Measurements from ENCODE around the gene DUS3L.

Gene DUS3L

GRCh38 chr19:5790559-5791520, at the start of gene DUS3L:
Gene DUS3L (minus strand): TSS chr19:5791163. CDS start chr19:5791141, 22 bp downstream.
- H3K4me1 ChIP-seq (ENCODE audit: control insufficient read depth in 5 of 5, insufficient read depth in 5 of 5, low read length in 5 of 5), result peaks cover 3 to 15% (median 7%) of the 10 kb centered on the region in 5 donors

GRCh38 chr19:5839065-5840017, 48.4 kb upstream of the DUS3L start, which contains the start of gene FUT6:
Gene FUT6 (minus strand): TSS chr19:5839702. CDS start chr19:5832567, 7,135 bp downstream.
- H3K27me3 ChIP-seq (ENCODE audit: control insufficient read depth in 5 of 5, insufficient read depth in 4 of 5, low read length in 5 of 5), result peaks cover 3 to 12% (median 9%) of the 10 kb centered on the region in 5 donors
- H3K9ac ChIP-seq (ENCODE audit: low read length in 5 of 5), result peak within 1 kb of the TSS in 1 of 5 donors; percentile 14
- H3K4me1 ChIP-seq (ENCODE audit: control insufficient read depth in 5 of 5, insufficient read depth in 5 of 5, low read length in 5 of 5), result peaks cover 0 to 8% (median 0%) of the 10 kb centered on the region in 5 donors
- H3K36me3 ChIP-seq (ENCODE audit: control insufficient read depth in 5 of 5, insufficient read depth in 5 of 5, low read length in 5 of 5), result no peaks in the 10 kb centered on the region
- no peak within 1 kb of the TSS for H3K4me3 ChIP-seq (ENCODE audit: low read depth in 1 of 5, low read length in 5 of 5)
- H3K9me3 ChIP-seq (ENCODE audit: control insufficient read depth in 5 of 5, low read length in 5 of 5), result no peaks in the 10 kb centered on the region
- H3K27ac ChIP-seq (ENCODE audit: low read depth, low read length), result no peak within 1 kb of the TSS

More at GRCh38 chr19:5790559-5791520, at the start of gene DUS3L:
- Histone ChIP-seq H3K9me3 (ENCODE audit: control insufficient read depth in 5 of 5, low read length in 5 of 5) (no peaks in the 10 kb centered on the region), H3K36me3 (ENCODE audit: control insufficient read depth in 5 of 5, insufficient read depth in 5 of 5, low read length in 5 of 5) (peaks cover 0 to 41% (median 41%) of the 10 kb centered on the region in 5 donors), H3K27me3 (ENCODE audit: control insufficient read depth in 5 of 5, insufficient read depth in 4 of 5, low read length in 5 of 5) (no peaks in the 10 kb centered on the region), H3K4me3 (ENCODE audit: low read depth in 1 of 5, low read length in 5 of 5) (peak within 1 kb of the TSS; percentile 74 to 93 (median 77)), H3K9ac (ENCODE audit: low read length in 5 of 5) (peak within 1 kb of the TSS; percentile 69 to 94 (median 75)), H3K27ac (ENCODE audit: low read depth, low read length) (peak within 1 kb of the TSS; percentile 92)

GRCh38 chr19:5838353-5839064, 47.5 kb upstream of the DUS3L start:
- Histone ChIP-seq H3K27me3 (ENCODE audit: control insufficient read depth in 5 of 5, insufficient read depth in 4 of 5, low read length in 5 of 5) (peaks cover 3 to 12% (median 9%) of the 10 kb centered on the region in 5 donors), H3K4me3 (ENCODE audit: low read depth in 1 of 5, low read length in 5 of 5) (no peak overlapping the region)

GRCh38 chr19:5837761-5838352, 46.9 kb upstream of the DUS3L start:
- Histone ChIP-seq H3K27ac (ENCODE audit: low read depth, low read length) (no peak overlapping the region), H3K27me3 (ENCODE audit: control insufficient read depth in 5 of 5, insufficient read depth in 4 of 5, low read length in 5 of 5) (peaks cover 5 to 12% (median 9%) of the 10 kb centered on the region in 5 donors), H3K9me3 (ENCODE audit: control insufficient read depth in 5 of 5, low read length in 5 of 5) (no peaks in the 10 kb centered on the region), H3K4me3 (ENCODE audit: low read depth in 1 of 5, low read length in 5 of 5) (no peak overlapping the region), H3K9ac (ENCODE audit: low read length in 5 of 5) (no peak overlapping the region), H3K4me1 (ENCODE audit: control insufficient read depth in 5 of 5, insufficient read depth in 5 of 5, low read length in 5 of 5) (peaks cover 0 to 8% (median 0%) of the 10 kb centered on the region in 5 donors), H3K36me3 (ENCODE audit: control insufficient read depth in 5 of 5, insufficient read depth in 5 of 5, low read length in 5 of 5) (no peaks in the 10 kb centered on the region)

More at GRCh38 chr19:5838353-5839064, 47.5 kb upstream of the DUS3L start:
- no peaks in the 10 kb centered on the region for H3K9me3 ChIP-seq (ENCODE audit: control insufficient read depth in 5 of 5, low read length in 5 of 5)
- no peaks in the 10 kb centered on the region for H3K36me3 ChIP-seq (ENCODE audit: control insufficient read depth in 5 of 5, insufficient read depth in 5 of 5, low read length in 5 of 5)
- no peak overlapping the region for H3K27ac ChIP-seq (ENCODE audit: low read depth, low read length)
- peaks cover 0 to 8% (median 0%) of the 10 kb centered on the region in 5 donors for H3K4me1 ChIP-seq (ENCODE audit: control insufficient read depth in 5 of 5, insufficient read depth in 5 of 5, low read length in 5 of 5)
- H3K9ac ChIP-seq (ENCODE audit: low read length in 5 of 5), result no peak overlapping the region

GRCh38 chr19:5832527-5833216, 41.7 kb upstream of the DUS3L start:
- peaks cover 18 to 34% (median 21%) of the 10 kb centered on the region in 5 donors for H3K27me3 ChIP-seq (ENCODE audit: control insufficient read depth in 5 of 5, insufficient read depth in 4 of 5, low read length in 5 of 5)
- H3K4me1 ChIP-seq (ENCODE audit: control insufficient read depth in 5 of 5, insufficient read depth in 5 of 5, low read length in 5 of 5), result peaks cover 0 to 13% (median 7%) of the 10 kb centered on the region in 5 donors
- H3K9me3 ChIP-seq (ENCODE audit: control insufficient read depth in 5 of 5, low read length in 5 of 5), result no peaks in the 10 kb centered on the region
- H3K36me3 ChIP-seq (ENCODE audit: control insufficient read depth in 5 of 5, insufficient read depth in 5 of 5, low read length in 5 of 5), result no peaks in the 10 kb centered on the region
- H3K27ac ChIP-seq (ENCODE audit: low read depth, low read length), result no peak overlapping the region
- no peak overlapping the region for H3K4me3 ChIP-seq (ENCODE audit: low read depth in 1 of 5, low read length in 5 of 5)
- H3K9ac ChIP-seq (ENCODE audit: low read length in 5 of 5), result no peak overlapping the region

- Histone ChIP-seq H3K27me3 (ENCODE audit: control insufficient read depth in 5 of 5, insufficient read depth in 4 of 5, low read length in 5 of 5) (peaks cover 18 to 38% (median 21%) of the 10 kb centered on the region in 5 donors), H3K36me3 (ENCODE audit: control insufficient read depth in 5 of 5, insufficient read depth in 5 of 5, low read length in 5 of 5) (no peaks in the 10 kb centered on the region), H3K4me3 (ENCODE audit: low read depth in 1 of 5, low read length in 5 of 5) (no peak overlapping the region), H3K9me3 (ENCODE audit: control insufficient read depth in 5 of 5, low read length in 5 of 5) (no peaks in the 10 kb centered on the region), H3K27ac (ENCODE audit: low read depth, low read length) (no peak overlapping the region), H3K9ac (ENCODE audit: low read length in 5 of 5) (no peak overlapping the region), H3K4me1 (ENCODE audit: control insufficient read depth in 5 of 5, insufficient read depth in 5 of 5, low read length in 5 of 5) (peaks cover 0 to 16% (median 7%) of the 10 kb centered on the region in 5 donors)
Observed at GRCh38 chr19:5832061-5832460, 41.1 kb upstream of the DUS3L start.

GRCh38 chr19:5831159-5831558, 40.2 kb upstream of the DUS3L start:
- no peaks in the 10 kb centered on the region for H3K36me3 ChIP-seq (ENCODE audit: control insufficient read depth in 5 of 5, insufficient read depth in 5 of 5, low read length in 5 of 5)
- H3K27ac ChIP-seq (ENCODE audit: low read depth, low read length), result no peak overlapping the region
- H3K4me3 ChIP-seq (ENCODE audit: low read depth in 1 of 5, low read length in 5 of 5), result no peak overlapping the region
- peaks cover 0 to 23% (median 7%) of the 10 kb centered on the region in 5 donors for H3K4me1 ChIP-seq (ENCODE audit: control insufficient read depth in 5 of 5, insufficient read depth in 5 of 5, low read length in 5 of 5)
- H3K9me3 ChIP-seq (ENCODE audit: control insufficient read depth in 5 of 5, low read length in 5 of 5), result no peaks in the 10 kb centered on the region
- H3K27me3 ChIP-seq (ENCODE audit: control insufficient read depth in 5 of 5, insufficient read depth in 4 of 5, low read length in 5 of 5), result peaks cover 18 to 40% (median 21%) of the 10 kb centered on the region in 5 donors
- H3K9ac ChIP-seq (ENCODE audit: low read length in 5 of 5), result no peak overlapping the region

GRCh38 chr19:5829567-5830310, 38.8 kb upstream of the DUS3L start:
- Histone ChIP-seq H3K9me3 (ENCODE audit: control insufficient read depth in 5 of 5, low read length in 5 of 5) (no peaks in the 10 kb centered on the region), H3K36me3 (ENCODE audit: control insufficient read depth in 5 of 5, insufficient read depth in 5 of 5, low read length in 5 of 5) (no peaks in the 10 kb centered on the region), H3K9ac (ENCODE audit: low read length in 5 of 5) (no peak overlapping the region), H3K4me3 (ENCODE audit: low read depth in 1 of 5, low read length in 5 of 5) (no peak overlapping the region), H3K27me3 (ENCODE audit: control insufficient read depth in 5 of 5, insufficient read depth in 4 of 5, low read length in 5 of 5) (peaks cover 14 to 46% (median 21%) of the 10 kb centered on the region in 5 donors), H3K27ac (ENCODE audit: low read depth, low read length) (no peak overlapping the region), H3K4me1 (ENCODE audit: control insufficient read depth in 5 of 5, insufficient read depth in 5 of 5, low read length in 5 of 5) (peaks cover 0 to 23% (median 7%) of the 10 kb centered on the region in 5 donors)
